ENCODE data around the gene SMC1B. TPM values are rescaled to one million over a fixed set of nuclear protein-coding genes. Genes with fewer than 3 reads are reported as not detected.

Gene SMC1B
- total RNA-seq, 4 donors from 2014 or later = 0.13 TPM; not detected in 3

DNA sequence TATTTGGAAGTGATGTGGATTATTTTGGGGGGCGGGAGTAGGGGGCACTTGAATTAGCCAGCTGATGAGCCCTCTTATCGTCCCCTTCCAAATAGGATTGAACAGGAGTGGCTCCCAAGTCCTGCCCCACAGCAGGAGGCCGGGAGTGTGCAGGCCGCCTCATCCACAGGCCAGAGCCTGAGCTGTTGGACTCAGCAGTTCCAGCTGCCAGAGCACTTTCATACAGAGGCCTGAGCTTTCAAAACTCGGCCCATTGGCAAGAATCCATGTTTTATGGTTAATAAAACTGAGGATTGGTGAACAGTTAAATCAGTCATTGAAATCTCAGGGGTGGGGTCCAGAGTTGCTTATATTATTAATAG is 94.1 kb downstream of the SMC1B start:
- Histone ChIP-seq H3K27ac (replicated peaks in 1 of 4) (peak overlapping the region; percentile 83 to 92 (median 86)), H3K36me3 (peaks cover 14 to 21% (median 20%) of the 10 kb centered on the region in 4 donors), H3K9me3 (no peaks in the 10 kb centered on the region), H3K4me3 (peak overlapping the region in 1 of 4 donors; percentile 24), H3K27me3 (no peaks in the 10 kb centered on the region), H3K4me1 (peaks cover 27 to 54% (median 44%) of the 10 kb centered on the region in 4 donors)
- intact Hi-C loops (cut with DNase I) = loop anchor here (5.0 kb wide), 1 partner anchor 233 kb away; no protein-coding TSS in a partner anchor
- TF ChIP-seq EP300 (IDR thresholded peaks at IDR 0.05) = no peak
- peak in 1 of 2 donors; percentile 26 for TF ChIP-seq POLR2AphosphoS5 (IDR thresholded peaks at IDR 0.05)
- DNase-seq (ENCODE audit: extremely low spot score) = no peak
- 44% methylated on average over 5 of the region's 5 CpGs for WGBS

DNA sequence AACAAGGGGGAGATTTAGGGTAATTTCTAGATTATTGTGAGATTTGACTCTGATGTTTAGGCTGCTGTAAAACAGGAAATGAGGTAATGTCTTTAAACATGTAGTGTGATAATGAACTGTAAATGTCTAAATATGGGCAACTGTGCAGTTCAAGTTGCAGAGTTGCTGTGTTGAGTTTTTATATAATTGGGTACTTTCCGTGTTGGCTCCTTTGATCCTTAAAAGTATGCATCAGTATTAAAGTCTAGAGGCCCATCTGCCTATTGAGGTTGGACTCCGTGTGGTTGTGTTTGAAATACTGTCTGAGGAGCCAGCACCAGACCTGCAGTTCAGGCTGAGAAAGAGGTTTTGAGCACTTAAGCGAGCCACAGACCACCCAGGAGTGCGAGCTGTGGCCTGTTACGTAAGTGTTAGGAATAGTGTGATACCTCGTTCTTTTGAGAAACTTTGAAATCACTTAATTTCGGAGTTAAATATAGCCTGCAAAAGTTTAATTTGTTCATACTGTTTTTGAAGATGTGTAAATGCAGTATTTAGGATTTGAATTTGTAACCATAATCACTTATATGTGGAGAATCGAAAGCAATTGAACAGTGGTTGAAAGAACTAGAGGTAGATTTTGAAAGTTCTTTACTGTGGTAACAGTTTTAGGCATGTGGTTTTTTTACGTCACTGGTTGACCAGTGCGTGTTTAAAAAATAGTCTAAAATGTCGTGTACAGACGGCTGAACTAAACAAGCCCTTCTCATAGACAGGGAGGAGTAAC is 94.7 kb downstream of the SMC1B start:
- no peak for DNase-seq (ENCODE audit: extremely low spot score)
- peaks cover 11 to 15% (median 14%) of the 10 kb centered on the region in 4 donors for H3K36me3 ChIP-seq
- no peaks in the 10 kb centered on the region for H3K27me3 ChIP-seq
- 39% methylated on average over 12 of the region's 12 CpGs for WGBS
- intact Hi-C loops (cut with DNase I) = loop anchor here (5.0 kb wide), 1 partner anchor 234 kb away; no protein-coding TSS in a partner anchor
- peaks cover 27 to 60% (median 49%) of the 10 kb centered on the region in 4 donors for H3K4me1 ChIP-seq
- H3K4me3 ChIP-seq = peak overlapping the region in 3 of 4 donors; percentile 10 to 24 (median 11)
- H3K9me3 ChIP-seq = no peaks in the 10 kb centered on the region
- peak overlapping the region; percentile 83 to 92 (median 86) for H3K27ac ChIP-seq (replicated peaks in 1 of 4)
- TF ChIP-seq POLR2A (IDR thresholded peaks at IDR 0.05; ENCODE audit: low read depth) (no peak), POLR2AphosphoS5 (IDR thresholded peaks at IDR 0.05) (no peak), EP300 (IDR thresholded peaks at IDR 0.05) (no peak)
- TF ChIP-seq, protein P1, sequence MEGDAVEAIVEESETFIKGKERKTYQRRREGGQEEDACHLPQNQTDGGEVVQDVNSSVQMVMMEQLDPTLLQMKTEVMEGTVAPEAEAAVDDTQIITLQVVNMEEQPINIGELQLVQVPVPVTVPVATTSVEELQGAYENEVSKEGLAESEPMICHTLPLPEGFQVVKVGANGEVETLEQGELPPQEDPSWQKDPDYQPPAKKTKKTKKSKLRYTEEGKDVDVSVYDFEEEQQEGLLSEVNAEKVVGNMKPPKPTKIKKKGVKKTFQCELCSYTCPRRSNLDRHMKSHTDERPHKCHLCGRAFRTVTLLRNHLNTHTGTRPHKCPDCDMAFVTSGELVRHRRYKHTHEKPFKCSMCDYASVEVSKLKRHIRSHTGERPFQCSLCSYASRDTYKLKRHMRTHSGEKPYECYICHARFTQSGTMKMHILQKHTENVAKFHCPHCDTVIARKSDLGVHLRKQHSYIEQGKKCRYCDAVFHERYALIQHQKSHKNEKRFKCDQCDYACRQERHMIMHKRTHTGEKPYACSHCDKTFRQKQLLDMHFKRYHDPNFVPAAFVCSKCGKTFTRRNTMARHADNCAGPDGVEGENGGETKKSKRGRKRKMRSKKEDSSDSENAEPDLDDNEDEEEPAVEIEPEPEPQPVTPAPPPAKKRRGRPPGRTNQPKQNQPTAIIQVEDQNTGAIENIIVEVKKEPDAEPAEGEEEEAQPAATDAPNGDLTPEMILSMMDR (IDR thresholded peaks at IDR 0.05) = no peak

DNA sequence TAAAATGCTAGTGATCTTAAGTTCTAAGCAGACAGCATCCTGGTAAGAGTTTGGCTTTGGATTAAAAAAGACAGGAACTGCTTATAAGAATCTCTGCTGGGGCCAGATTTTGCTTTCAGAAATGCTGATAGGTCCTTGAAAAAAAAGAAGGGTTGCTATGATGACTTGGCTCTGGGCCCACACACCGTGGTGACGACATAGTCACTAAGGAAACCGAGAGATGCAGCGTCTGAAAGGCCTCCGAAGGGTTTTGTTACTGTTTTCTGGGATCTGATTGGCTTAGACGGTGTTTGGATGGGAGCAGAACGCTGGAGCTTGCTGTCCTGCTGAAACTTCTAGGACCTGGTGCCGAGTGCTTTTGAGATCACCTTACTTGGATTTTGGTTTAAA is 95.2 kb downstream of the SMC1B start:
- Histone ChIP-seq H3K9me3 (no peaks in the 10 kb centered on the region), H3K36me3 (peaks cover 5 to 9% (median 8%) of the 10 kb centered on the region in 4 donors), H3K27ac (replicated peaks in 1 of 4) (peak overlapping the region; percentile 83 to 92 (median 86)), H3K4me3 (peak overlapping the region in 3 of 4 donors; percentile 10 to 24 (median 11)), H3K27me3 (no peaks in the 10 kb centered on the region), H3K4me1 (peaks cover 27 to 65% (median 51%) of the 10 kb centered on the region in 4 donors)
- TF ChIP-seq EP300 (IDR thresholded peaks at IDR 0.05) (no peak), POLR2A (IDR thresholded peaks at IDR 0.05; ENCODE audit: low read depth) (no peak), POLR2AphosphoS5 (IDR thresholded peaks at IDR 0.05) (peak; percentile 7 to 24)
- TF ChIP-seq, protein P1 (IDR thresholded peaks at IDR 0.05) = no peak
- intact Hi-C loops (cut with DNase I) = loop anchor here (5.0 kb wide), 1 partner anchor 234 kb away; no protein-coding TSS in a partner anchor
- 5% methylated on average over 8 of the region's 8 CpGs for WGBS
- DNase-seq (ENCODE audit: extremely low spot score) = peak; percentile 97

DNA sequence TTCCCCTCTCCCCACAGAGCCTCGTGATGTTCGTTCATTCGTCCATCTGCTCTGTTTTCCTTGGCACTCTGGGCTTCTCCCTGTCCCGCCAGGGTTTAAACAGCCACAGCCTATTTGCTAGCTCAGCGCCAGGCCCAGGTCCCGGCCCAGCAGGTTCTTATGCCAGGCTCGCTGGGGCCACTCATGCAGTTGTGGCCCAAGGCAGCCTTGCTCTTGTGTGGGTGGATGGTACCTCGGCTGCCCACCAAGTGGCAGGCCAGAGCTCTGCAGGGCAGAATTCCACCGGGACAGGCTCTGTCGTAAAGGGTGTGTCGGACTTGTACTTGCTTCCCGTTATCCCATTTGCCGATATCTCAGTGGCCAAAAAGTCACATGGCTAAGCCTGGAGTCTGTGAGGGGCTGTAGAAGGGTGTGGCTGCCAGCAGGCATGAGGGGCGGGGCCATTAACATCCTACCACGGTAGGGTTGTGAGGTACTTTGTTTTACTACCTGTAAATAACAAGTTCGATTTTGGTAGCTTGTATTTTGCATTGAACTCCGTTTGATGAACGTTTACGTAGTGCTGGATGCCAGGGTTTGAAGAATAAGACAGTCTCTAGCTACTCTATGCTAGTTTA is 95.7 kb downstream of the SMC1B start:
- H3K27ac ChIP-seq (replicated peaks in 1 of 4) = peak overlapping the region; percentile 83 to 92 (median 86)
- DNase-seq (ENCODE audit: extremely low spot score) = no peak
- 35% methylated on average over 14 of the region's 19 CpGs for WGBS
- peaks cover 3 to 4% (median 3%) of the 10 kb centered on the region in 4 donors for H3K36me3 ChIP-seq
- no peaks in the 10 kb centered on the region for H3K9me3 ChIP-seq
- TF ChIP-seq POLR2A (IDR thresholded peaks at IDR 0.05; ENCODE audit: low read depth) (no peak), POLR2AphosphoS5 (IDR thresholded peaks at IDR 0.05) (peak; percentile 17 to 72)
- TF ChIP-seq, protein P1 (IDR thresholded peaks at IDR 0.05) = peak; percentile 39 to 60 (median 59)
- intact Hi-C loops (cut with DNase I) = loop anchor here (5.0 kb wide), 1 partner anchor 235 kb away; no protein-coding TSS in a partner anchor
- H3K4me3 ChIP-seq = peak overlapping the region in 3 of 4 donors; percentile 7 to 24 (median 10)
- peaks cover 27 to 65% (median 51%) of the 10 kb centered on the region in 4 donors for H3K4me1 ChIP-seq
- H3K27me3 ChIP-seq = no peaks in the 10 kb centered on the region

Measured in esophagus muscularis mucosa (tissue), 4 donors.